Measurements from ENCODE around the gene VSIG10L. TPM values are rescaled to one million over a fixed set of nuclear protein-coding genes. Genes with fewer than 3 reads are reported as not detected.

Gene VSIG10L
- total RNA-seq, 4 donors from 2014 or later = 0.20 to 0.75 (median 0.34) TPM

DNA sequence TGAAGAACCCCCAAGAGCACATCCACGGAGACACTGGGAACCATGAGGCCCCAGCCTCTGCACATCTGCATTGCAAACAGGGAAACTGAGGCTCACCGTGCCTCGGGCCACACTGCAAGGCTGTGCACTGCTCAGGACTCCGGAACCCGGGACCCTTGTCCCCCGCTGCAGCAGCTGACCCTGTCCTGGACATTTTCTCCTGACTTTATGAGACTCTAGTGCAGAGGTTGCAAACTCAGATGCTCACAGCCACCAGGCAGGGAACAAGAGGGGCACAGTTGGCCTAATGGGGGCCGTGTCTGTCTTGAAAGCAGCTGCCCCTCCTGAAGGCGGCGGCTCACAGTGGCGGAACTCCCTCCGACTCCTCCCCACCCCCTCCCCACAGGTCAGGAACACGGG, 47.0 kb downstream of the VSIG10L start:
- no peaks in the 10 kb centered on the region for H3K27me3 ChIP-seq
- no peaks in the 10 kb centered on the region for H3K9me3 ChIP-seq
- in situ Hi-C loops (cut with MboI; ENCODE audit: low sequenced_read_pairs in 4 of 4) = no loop called here
- no peaks in the 10 kb centered on the region for H3K36me3 ChIP-seq
- no peak for DNase-seq
- TF ChIP-seq POLR2A (IDR thresholded peaks at IDR 0.05) (no peak), CTCF (IDR thresholded peaks at IDR 0.05 in 4 of 5, conservative IDR thresholded peaks at IDR 0.05 in 1 of 5) (no peak)
- no peak overlapping the region for H3K27ac ChIP-seq
- ATAC-seq = no peak
- no peaks in the 10 kb centered on the region for H3K4me1 ChIP-seq
- H3K4me3 ChIP-seq = no peak overlapping the region
- intact Hi-C loops (cut with DNase I; ENCODE audit: low total_unique reads) = no loop called here

- Histone ChIP-seq H3K4me3 (no peak overlapping the region), H3K4me1 (no peaks in the 10 kb centered on the region), H3K27me3 (no peaks in the 10 kb centered on the region), H3K36me3 (no peaks in the 10 kb centered on the region), H3K9me3 (no peaks in the 10 kb centered on the region), H3K27ac (no peak overlapping the region)
- ATAC-seq = no peak
- TF ChIP-seq CTCF (IDR thresholded peaks at IDR 0.05 in 4 of 5, conservative IDR thresholded peaks at IDR 0.05 in 1 of 5) (no peak), POLR2A (IDR thresholded peaks at IDR 0.05) (no peak)
- in situ Hi-C loops (cut with MboI; ENCODE audit: low sequenced_read_pairs in 4 of 4) = no loop called here
- no peak for DNase-seq
- intact Hi-C loops (cut with DNase I; ENCODE audit: low total_unique reads) = no loop called here
Observed at GRCh38 chr19:51294211-51294976, 47.5 kb downstream of the VSIG10L start.

DNA sequence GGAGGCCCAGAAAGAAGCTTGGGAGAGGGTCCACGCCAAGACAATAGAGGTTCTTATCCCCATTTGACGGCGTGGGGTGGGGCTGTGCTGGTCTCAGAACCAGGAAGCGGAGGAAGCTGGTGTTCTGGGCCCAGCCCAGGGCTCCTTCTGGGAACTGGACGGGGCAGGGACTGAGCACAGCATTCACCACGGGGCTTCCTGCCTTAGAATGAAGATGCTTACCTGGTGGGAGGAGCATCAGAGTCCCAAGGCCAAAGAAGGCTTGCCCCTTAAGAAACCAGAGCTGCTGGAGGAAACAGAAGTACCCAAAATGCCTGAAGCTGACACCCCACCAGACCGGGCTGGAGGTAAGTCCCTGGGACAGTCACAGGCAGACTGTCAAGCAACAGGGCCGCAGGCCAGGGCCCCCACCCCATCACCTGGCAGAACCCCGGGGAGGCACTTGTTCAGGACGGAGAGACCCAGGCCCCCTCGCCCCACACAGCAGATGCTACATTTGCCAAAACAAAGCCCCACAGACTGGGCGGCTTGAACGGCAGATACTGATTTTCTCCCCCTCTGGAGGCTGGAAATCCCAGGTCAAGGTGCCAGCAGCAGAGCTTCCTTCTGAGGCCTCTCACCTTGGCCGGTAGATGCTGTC, 48.2 kb downstream of the VSIG10L start:
- no peak for TF ChIP-seq CTCF (IDR thresholded peaks at IDR 0.05 in 4 of 5, conservative IDR thresholded peaks at IDR 0.05 in 1 of 5)
- no peak for TF ChIP-seq POLR2A (IDR thresholded peaks at IDR 0.05)

GRCh38 chr19:51292971-51293370, 49.0 kb downstream of the VSIG10L start:
- in situ Hi-C loops (cut with MboI; ENCODE audit: low sequenced_read_pairs in 4 of 4) (no loop called here), intact Hi-C loops (cut with DNase I; ENCODE audit: low total_unique reads) (no loop called here)
- no peaks in the 10 kb centered on the region for H3K9me3 ChIP-seq
- H3K27ac ChIP-seq = no peak overlapping the region
- ATAC-seq = no peak
- H3K4me3 ChIP-seq = no peak overlapping the region
- no peaks in the 10 kb centered on the region for H3K4me1 ChIP-seq
- no peaks in the 10 kb centered on the region for H3K36me3 ChIP-seq
- no peaks in the 10 kb centered on the region for H3K27me3 ChIP-seq
- no peak for DNase-seq
- TF ChIP-seq CTCF (IDR thresholded peaks at IDR 0.05 in 4 of 5, conservative IDR thresholded peaks at IDR 0.05 in 1 of 5) = no peak

More for the DNA sequence above, 48.2 kb downstream of the VSIG10L start:
- Histone ChIP-seq H3K4me3 (no peak overlapping the region), H3K27ac (no peak overlapping the region), H3K27me3 (no peaks in the 10 kb centered on the region), H3K4me1 (no peaks in the 10 kb centered on the region), H3K9me3 (no peaks in the 10 kb centered on the region), H3K36me3 (no peaks in the 10 kb centered on the region)
- DNase-seq (no peak), ATAC-seq (no peak)
- in situ Hi-C loops (cut with MboI; ENCODE audit: low sequenced_read_pairs in 4 of 4) = no loop called here
- intact Hi-C loops (cut with DNase I; ENCODE audit: low total_unique reads) = no loop called here
